Panc1 (cell line): ENCODE measurements around the gene ASB12.

Source experiments
- POLR2AphosphoS5 ChIP-seq: IDR thresholded peaks from 2 replicates; pipeline ENCODE4 v1.6.1; 2012; ENCODE audit warnings: mild to moderate bottlenecking, low read depth, low read length, moderate library complexity
- SIN3A ChIP-seq: IDR thresholded peaks from 2 replicates; pipeline ENCODE4 v1.6.1; 2012; ENCODE audit warnings: low read depth, mild to moderate bottlenecking, low read length, moderate library complexity, borderline replicate concordance; ENCODE audit not compliant: insufficient read depth
- TCF7L2 ChIP-seq: IDR thresholded peaks from 2 replicates; pipeline ENCODE4 v1.6.1; 2011; ENCODE audit warnings: mild to moderate bottlenecking, low read depth, low read length, inconsistent platforms
- TF ChIP-seq, protein P1 (sequence below): fragments of 450-650 bp; IDR thresholded peaks from 2 replicates; pipeline ENCODE4 v1.5.1; 2017; ENCODE audit warnings: mild to moderate bottlenecking
- TF ChIP-seq, protein P2 (sequence below), 2 experiments: IDR thresholded peaks; 2 replicates each; pipeline ENCODE4 v1.6.1; 2011 to 2012; ENCODE audit warnings: low read depth in 2 of 2, control low read depth in 1 of 2, low read length in 1 of 2, mild to moderate bottlenecking in 1 of 2, moderate library complexity in 1 of 2; ENCODE audit not compliant: insufficient read depth in 1 of 2

DNA sequence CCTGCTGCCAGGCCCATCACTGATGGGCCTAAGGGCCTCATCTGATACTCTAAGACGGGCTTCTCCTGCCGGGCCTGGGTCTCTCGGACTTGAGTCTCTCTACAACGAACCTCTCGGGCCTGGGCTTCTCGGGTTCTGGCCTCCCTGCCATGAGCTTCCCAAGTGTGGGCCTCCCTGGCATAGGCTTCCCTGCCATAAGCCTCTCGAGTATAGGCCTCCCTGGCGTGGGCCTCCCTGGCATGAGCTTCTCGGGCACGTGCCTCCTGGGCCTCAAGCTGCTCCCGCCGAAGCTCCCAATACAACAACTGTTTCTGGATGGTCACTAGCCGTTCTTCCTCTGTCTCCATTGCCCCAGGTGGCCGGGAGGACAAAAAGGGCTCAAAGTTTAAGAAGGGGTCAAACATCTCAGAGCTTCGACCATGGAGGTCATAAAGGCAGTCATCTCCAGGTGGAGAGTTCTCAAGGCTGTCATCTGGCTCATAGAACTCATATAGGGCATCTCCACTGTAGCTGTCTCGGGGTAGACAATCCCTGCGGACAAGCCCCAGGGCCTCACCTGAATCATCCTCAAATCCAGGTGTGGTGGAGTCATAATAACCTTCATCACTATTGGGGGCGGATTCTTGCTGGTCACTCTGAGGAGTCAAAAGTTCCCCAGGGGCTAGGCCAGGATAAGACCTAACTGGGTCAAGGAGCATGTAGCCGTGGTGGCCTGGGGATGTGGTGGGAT is 39.0 kb downstream of the ASB12 start:
- TF ChIP-seq, protein P1, sequence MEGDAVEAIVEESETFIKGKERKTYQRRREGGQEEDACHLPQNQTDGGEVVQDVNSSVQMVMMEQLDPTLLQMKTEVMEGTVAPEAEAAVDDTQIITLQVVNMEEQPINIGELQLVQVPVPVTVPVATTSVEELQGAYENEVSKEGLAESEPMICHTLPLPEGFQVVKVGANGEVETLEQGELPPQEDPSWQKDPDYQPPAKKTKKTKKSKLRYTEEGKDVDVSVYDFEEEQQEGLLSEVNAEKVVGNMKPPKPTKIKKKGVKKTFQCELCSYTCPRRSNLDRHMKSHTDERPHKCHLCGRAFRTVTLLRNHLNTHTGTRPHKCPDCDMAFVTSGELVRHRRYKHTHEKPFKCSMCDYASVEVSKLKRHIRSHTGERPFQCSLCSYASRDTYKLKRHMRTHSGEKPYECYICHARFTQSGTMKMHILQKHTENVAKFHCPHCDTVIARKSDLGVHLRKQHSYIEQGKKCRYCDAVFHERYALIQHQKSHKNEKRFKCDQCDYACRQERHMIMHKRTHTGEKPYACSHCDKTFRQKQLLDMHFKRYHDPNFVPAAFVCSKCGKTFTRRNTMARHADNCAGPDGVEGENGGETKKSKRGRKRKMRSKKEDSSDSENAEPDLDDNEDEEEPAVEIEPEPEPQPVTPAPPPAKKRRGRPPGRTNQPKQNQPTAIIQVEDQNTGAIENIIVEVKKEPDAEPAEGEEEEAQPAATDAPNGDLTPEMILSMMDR, result no peak
- no peak for TF ChIP-seq SIN3A
- TF ChIP-seq POLR2AphosphoS5, result no peak
- TF ChIP-seq, protein P2, sequence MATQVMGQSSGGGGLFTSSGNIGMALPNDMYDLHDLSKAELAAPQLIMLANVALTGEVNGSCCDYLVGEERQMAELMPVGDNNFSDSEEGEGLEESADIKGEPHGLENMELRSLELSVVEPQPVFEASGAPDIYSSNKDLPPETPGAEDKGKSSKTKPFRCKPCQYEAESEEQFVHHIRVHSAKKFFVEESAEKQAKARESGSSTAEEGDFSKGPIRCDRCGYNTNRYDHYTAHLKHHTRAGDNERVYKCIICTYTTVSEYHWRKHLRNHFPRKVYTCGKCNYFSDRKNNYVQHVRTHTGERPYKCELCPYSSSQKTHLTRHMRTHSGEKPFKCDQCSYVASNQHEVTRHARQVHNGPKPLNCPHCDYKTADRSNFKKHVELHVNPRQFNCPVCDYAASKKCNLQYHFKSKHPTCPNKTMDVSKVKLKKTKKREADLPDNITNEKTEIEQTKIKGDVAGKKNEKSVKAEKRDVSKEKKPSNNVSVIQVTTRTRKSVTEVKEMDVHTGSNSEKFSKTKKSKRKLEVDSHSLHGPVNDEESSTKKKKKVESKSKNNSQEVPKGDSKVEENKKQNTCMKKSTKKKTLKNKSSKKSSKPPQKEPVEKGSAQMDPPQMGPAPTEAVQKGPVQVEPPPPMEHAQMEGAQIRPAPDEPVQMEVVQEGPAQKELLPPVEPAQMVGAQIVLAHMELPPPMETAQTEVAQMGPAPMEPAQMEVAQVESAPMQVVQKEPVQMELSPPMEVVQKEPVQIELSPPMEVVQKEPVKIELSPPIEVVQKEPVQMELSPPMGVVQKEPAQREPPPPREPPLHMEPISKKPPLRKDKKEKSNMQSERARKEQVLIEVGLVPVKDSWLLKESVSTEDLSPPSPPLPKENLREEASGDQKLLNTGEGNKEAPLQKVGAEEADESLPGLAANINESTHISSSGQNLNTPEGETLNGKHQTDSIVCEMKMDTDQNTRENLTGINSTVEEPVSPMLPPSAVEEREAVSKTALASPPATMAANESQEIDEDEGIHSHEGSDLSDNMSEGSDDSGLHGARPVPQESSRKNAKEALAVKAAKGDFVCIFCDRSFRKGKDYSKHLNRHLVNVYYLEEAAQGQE (IDR thresholded peaks at IDR 0.05; ENCODE audit: insufficient read depth in 1 of 2, low read depth in 2 of 2, low read length in 1 of 2), result no peak
- no peak for TF ChIP-seq TCF7L2
